AG08395 (cell line): ENCODE data around the gene KCND2.
"Not testable (repeated sequence)": the region's sequence is repeated elsewhere in the genome, so short reads cannot be mapped to it uniquely, and the experiment has no call there.

Source experiments
- DNase-seq: peaks from one replicate; pipeline ENCODE4 v3.0.0; 2012; ENCODE audit warnings: mixed read lengths, low spot score

KCND2 gene

DNA sequence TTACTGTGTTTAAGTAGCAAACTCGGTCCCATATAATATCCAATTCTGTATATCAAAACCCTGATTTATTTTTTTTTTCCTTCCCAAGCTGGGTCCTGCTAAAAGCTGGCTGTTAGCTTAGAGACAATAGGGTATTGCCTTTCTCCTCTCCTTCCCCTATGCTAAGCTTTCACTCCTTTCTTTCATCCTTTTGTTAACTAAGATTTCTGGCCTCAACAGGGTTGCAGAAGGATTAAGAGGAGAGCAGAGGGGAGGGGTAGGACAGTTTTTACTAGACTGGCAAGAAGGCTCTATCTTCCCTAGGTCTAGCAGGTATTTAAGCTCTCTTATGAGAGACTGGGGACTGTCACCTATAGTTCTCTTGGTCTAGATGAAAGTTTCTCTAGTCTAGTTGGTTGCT lies 229.2 kb downstream of the KCND2 start:
- DNase-seq, result no peak

- no peak for DNase-seq
Observed at GRCh38 chr7:120502825-120503224, 229.8 kb downstream of the KCND2 start.

DNA sequence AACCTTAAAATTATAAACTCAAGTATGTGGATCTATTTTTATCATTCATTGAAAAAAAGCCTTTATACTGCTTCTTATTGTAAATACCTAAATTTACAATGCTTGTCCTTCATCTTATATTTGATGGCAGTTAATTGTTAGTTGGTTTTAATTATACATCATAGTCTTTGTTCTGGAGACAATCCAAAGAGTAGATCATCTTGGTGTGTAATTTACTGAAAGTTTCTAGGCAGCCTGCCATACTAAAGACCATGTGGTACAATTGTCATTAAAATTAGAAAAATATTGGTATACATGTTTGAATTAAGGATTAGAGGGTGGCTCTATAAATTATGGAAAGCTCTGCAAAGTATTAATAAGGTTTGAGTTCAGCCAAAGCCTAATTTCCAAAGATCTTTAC lies 231.4 kb downstream of the KCND2 start:
- DNase-seq, result no peak

GRCh38 chr7:120505770-120506169 lies 232.8 kb downstream of the KCND2 start:
- no peak for DNase-seq

- DNase-seq, result no peak
Observed at GRCh38 chr7:120512701-120513100, 239.7 kb downstream of the KCND2 start.

GRCh38 chr7:120519224-120519623 lies 246.2 kb downstream of the KCND2 start:
- DNase-seq, result no peak

DNA sequence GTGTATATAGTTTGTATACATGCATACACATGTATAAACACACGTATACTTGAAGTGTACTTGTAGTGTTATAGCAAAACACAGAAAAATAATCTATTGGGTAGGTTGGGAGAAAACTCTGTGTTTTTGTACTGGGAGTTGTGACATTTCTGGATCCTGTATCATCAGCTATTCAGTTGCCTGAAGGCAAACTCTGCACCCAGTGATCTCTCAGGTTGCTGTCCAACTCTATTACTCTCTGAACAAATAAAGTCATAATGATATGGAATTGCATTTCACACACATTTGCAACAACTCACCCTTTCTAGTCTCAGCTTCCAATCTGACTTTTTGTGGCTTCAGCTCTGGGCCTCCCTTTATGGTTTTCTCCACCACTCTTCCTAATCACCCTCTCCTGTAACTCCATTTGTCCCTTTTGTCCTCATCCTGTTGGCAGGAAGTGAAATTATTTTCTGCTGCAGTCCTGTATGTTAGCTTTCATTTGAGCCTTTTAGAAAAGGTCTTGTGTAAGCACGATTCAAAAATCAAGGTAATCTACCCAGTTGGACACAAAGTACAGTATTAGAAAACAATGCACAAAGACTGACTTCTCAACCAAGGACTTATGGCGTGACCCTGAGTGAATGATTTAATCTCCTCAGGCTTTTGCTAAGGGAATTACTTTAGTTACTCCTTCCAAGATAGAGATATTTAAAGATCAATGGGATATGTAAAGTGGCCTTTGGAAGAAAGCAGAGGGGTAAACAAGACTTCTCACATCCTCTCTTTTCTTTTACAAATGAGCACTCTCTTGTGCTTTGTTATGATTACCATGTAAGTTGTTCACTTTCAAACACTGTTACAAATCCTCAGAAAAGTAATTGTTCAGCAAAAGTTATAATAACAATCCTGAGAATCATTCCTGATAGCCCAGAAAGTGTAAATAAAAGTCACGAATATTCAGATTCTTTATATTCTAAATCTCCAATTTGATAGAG lies 249.1 kb downstream of the KCND2 start:
- DNase-seq, result no peak

DNA sequence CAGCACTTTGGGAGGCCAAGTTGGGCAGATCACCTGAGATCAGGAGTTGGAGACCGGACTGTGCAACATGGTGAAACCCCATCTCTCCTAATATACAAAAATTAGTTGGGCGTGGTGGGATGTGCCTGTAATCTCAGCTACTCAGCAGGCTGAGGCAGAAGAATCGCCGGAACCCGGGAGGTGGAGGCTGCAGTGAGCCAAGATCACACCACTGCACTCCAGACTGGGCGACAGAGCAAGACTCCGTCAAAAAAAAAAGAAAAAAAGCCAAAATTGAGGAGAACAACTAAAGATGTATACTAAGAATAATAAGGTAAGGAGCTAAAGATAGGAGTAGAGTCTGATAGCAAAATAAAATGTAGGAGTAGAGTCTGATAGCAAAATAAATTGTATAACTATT lies 251.0 kb downstream of the KCND2 start:
- no peak for DNase-seq

DNA sequence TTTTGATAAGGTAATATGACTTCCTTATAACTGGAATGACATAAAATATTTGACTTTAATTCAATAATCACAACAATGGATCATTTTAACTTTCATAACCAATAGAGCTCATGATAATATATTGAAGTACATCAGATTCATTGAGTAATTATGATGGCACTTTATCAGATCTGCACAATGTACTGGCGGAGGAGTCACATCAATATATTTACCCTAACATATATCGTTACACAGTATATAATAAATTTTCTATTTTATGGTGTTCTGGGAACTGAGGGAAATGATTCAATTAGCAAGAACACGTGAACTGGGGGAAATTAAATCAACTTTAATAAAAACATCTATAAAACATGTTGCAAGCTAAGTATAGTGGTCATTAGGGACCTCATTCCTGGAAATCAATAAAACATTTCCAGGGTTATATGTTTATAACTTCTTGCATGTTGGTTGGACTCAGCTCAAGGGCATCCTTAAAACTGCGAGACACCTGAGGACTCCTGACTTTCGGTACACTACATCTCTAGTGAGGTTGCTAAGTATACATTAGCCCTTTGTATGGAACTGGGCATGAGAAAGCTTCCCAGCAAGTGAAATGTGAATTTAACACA lies 254.0 kb downstream of the KCND2 start:
- DNase-seq, result no peak

DNA sequence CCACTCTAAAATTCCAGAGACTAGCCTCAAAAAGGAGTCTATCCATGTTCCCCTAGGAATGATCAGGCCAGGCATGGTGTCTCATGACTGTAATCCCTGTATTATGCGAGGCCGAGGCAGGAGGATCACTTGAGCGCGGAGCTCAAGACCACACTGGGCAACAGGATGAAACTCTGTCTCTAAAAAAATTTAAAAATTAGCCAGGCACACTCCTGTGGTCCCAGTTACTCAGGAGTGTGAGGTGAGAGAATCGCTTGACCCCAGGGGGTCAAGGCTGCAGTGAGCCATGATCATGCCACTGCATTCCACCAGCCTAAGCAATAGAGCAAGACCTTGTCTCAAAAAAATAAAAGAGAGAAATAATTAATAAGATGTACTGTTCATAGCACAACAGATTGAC lies 256.8 kb downstream of the KCND2 start:
- no peak for DNase-seq

DNA sequence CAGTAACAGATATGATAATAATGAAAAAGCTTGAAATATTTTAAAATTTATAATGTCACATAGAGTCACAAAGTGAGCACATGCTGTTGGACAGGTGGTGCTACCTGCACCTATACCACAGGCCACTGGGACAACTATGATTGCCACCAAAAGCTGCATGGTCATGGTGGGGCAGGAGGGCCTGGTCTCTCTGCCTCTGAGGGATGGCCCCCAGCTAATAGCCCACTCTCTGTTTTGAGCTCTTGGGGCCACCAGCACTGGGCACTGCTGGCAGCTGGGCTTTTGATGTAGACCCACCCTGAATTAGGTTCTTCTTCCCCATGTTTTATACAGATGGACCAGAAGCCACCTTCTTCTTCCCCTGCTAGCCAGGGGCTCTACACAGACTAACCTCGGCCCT lies 265.4 kb downstream of the KCND2 start:
- no peak for DNase-seq

GRCh38 chr7:120539321-120539720 lies 266.3 kb downstream of the KCND2 start:
- no peak for DNase-seq

DNA sequence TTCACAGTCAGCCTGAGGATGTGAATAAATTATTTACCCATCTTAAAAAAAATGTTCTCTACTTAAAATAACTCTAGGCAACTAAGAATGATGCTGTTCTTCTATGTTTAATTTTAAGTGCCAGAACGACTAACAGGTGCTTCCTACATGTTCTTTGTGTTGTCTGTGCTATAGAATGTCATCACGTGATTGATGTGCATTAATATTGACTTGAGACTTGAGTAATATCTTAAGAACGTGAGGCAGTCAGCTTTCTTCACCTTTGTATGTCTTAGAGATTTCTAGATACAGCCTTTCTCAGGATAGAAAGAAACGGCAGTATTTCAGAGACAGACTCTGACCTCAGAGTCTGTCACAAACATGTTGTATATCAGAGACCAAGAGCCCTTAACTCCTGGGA lies 274.6 kb downstream of the KCND2 start:
- DNase-seq, result no peak

- no peak for DNase-seq
Observed at GRCh38 chr7:120550494-120551048, 277.6 kb downstream of the KCND2 start.

DNA sequence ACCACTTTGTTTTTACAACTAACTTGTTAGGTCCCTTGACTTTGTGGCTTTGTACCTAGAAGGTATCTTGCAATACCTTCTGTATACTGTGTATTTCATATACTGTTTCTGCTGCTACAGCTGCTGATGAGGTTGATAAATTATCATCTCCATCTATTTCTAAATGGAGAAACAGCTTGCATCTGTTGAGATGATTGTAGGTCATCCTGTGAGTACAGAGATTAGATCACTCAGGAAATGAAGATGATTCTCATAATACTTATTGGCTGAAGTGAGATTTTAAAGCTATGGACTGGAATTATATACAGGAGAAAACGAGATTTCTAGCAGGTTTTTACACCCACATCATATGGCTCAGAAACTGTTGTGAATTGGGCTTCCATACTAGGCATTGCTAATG lies 280.5 kb downstream of the KCND2 start:
- no peak for DNase-seq

- DNase-seq, result peak; percentile 32
Observed at GRCh38 chr7:120554960-120555571, 282.1 kb downstream of the KCND2 start.

- DNase-seq, result no peak
Observed at GRCh38 chr7:120564145-120564544, 291.2 kb downstream of the KCND2 start.

GRCh38 chr7:120567204-120567603 lies 294.2 kb downstream of the KCND2 start:
- no peak for DNase-seq

DNA sequence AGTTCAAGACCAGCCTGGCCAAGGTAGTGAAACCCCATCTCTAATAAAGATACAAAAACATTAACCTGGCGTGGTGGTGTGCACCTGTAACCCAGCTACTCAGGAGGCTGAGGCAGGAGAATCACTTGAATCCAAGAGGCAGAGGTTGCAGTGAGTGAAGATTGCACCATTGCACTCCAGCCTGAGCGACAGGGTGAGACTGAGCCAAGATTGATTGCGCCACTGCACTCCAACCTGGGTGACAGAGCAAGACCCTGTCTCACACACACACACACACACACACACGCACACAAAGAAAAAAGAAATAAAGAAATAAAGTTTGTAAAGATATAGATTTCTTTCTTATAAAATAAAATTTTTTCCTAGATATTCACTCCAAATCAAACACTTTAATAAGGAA lies 305.7 kb downstream of the KCND2 start:
- DNase-seq, result not testable (repeated sequence)

- no peak for DNase-seq
Observed at GRCh38 chr7:120582916-120583315, 309.9 kb downstream of the KCND2 start.

GRCh38 chr7:120583899-120584586 lies 311.1 kb downstream of the KCND2 start:
- peak; percentile 71 for DNase-seq

DNA sequence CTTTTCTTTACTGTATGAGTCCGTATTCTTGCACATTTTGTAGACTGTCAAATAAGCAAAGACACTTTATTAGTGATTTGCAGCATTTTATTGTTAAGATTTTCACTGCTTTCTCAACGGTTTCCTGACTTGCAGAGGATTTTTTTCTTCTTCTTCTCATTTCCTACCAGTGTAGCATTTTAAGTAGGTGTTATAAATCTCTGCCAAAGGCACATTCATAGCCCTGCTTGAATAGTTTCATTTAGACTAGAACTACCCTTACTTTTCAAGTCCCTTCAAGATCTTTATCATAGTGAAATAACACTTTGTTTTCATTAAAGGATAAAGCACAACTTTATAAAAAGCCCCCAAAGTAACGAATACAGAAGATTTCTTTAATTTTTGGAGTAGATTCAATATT lies 313.6 kb downstream of the KCND2 start:
- DNase-seq, result no peak
